ENCODE measurements around the gene CCDC169. TPM values are rescaled to one million over a fixed set of nuclear protein-coding genes. Genes with fewer than 3 reads are reported as not detected.

The CCDC169 gene
- polyA plus RNA-seq, 1 donor, result 3.0 TPM

DNA sequence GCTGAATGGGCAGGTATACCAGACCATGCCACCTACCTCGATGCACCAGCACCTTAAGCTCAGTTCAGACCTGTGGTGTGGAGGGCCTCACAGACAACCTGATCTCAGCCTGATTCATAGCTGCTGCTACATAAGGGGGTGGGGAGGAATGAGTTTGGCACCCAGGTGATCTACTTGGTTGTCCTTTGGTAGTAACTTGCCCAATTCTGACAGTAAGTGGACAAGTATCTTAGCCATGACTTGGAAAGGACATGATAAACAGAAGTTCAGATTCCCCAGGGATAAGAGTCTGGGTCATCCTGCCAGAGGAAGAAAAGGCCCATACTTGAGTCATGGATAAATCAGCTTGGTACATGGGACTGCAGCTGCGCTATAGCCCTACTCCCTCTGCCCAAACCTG, 54.9 kb downstream of the CCDC169 start:
- no peak for DNase-seq
- peaks cover 4% of the 10 kb centered on the region for H3K36me3 ChIP-seq (ENCODE audit: control insufficient read depth, insufficient read depth, low read length)
- no CpG with 5 or more reads among the region's 2 CpGs for WGBS (ENCODE audit: insufficient coverage, low lambda C conversion rate)
- no peaks in the 10 kb centered on the region for H3K27me3 ChIP-seq (ENCODE audit: control insufficient read depth, insufficient read depth, low read length)
- no peaks in the 10 kb centered on the region for H3K4me1 ChIP-seq (ENCODE audit: control insufficient read depth, insufficient read depth, low read length)
- H3K9me3 ChIP-seq (ENCODE audit: control insufficient read depth, low read depth, low read length), result no peaks in the 10 kb centered on the region
- H3K4me3 ChIP-seq (ENCODE audit: low read length), result no peak overlapping the region
- H3K27ac ChIP-seq (ENCODE audit: low read length), result no peak overlapping the region

DNA sequence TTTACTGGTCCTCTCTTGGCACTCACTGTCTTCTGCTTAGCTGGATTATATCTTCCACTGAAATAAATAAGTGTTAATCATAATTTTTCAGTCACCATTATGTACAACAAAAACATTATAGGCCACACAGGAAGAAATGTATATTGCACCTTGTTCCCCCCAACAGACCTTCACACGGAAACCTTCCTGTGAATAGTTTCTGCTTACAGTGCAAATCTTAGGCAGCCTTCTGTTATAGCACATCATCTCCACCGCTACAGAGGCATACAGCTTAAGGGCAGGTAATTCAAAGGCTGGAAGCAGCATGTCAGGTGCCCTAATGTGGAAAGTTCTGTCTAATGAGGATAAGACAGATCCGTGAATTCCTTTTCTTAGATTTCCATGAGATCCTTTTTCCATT, 66.4 kb downstream of the CCDC169 start:
- WGBS (ENCODE audit: insufficient coverage, low lambda C conversion rate), result 100% methylated on average over 1 of the region's 3 CpGs

GRCh38 chr13:36224730-36225129, 72.9 kb downstream of the CCDC169 start:
- no peaks in the 10 kb centered on the region for H3K27me3 ChIP-seq (ENCODE audit: control insufficient read depth, insufficient read depth, low read length)
- H3K9me3 ChIP-seq (ENCODE audit: control insufficient read depth, low read depth, low read length), result peaks cover 7% of the 10 kb centered on the region
- no peak overlapping the region for H3K4me3 ChIP-seq (ENCODE audit: low read length)
- WGBS (ENCODE audit: insufficient coverage, low lambda C conversion rate), result no CpG with 5 or more reads among the region's 1 CpG
- H3K27ac ChIP-seq (ENCODE audit: low read length), result no peak overlapping the region
- DNase-seq, result no peak
- no peaks in the 10 kb centered on the region for H3K36me3 ChIP-seq (ENCODE audit: control insufficient read depth, insufficient read depth, low read length)
- H3K4me1 ChIP-seq (ENCODE audit: control insufficient read depth, insufficient read depth, low read length), result no peaks in the 10 kb centered on the region

More for the DNA sequence above, 66.4 kb downstream of the CCDC169 start:
- Histone ChIP-seq H3K36me3 (ENCODE audit: control insufficient read depth, insufficient read depth, low read length) (no peaks in the 10 kb centered on the region), H3K9me3 (ENCODE audit: control insufficient read depth, low read depth, low read length) (peaks cover 5% of the 10 kb centered on the region), H3K27me3 (ENCODE audit: control insufficient read depth, insufficient read depth, low read length) (no peaks in the 10 kb centered on the region), H3K4me3 (ENCODE audit: low read length) (no peak overlapping the region), H3K4me1 (ENCODE audit: control insufficient read depth, insufficient read depth, low read length) (no peaks in the 10 kb centered on the region), H3K27ac (ENCODE audit: low read length) (no peak overlapping the region)
- no peak for DNase-seq

- no peaks in the 10 kb centered on the region for H3K36me3 ChIP-seq (ENCODE audit: control insufficient read depth, insufficient read depth, low read length)
- no peak for DNase-seq
- H3K27ac ChIP-seq (ENCODE audit: low read length), result no peak overlapping the region
- no peak overlapping the region for H3K4me3 ChIP-seq (ENCODE audit: low read length)
- H3K27me3 ChIP-seq (ENCODE audit: control insufficient read depth, insufficient read depth, low read length), result no peaks in the 10 kb centered on the region
- H3K9me3 ChIP-seq (ENCODE audit: control insufficient read depth, low read depth, low read length), result peaks cover 3% of the 10 kb centered on the region
- no peaks in the 10 kb centered on the region for H3K4me1 ChIP-seq (ENCODE audit: control insufficient read depth, insufficient read depth, low read length)
Measured at GRCh38 chr13:36219883-36220282, 77.7 kb downstream of the CCDC169 start.

- no CpG with 5 or more reads among the region's 3 CpGs for WGBS (ENCODE audit: insufficient coverage, low lambda C conversion rate)
- Histone ChIP-seq H3K4me3 (ENCODE audit: low read length) (no peak overlapping the region), H3K36me3 (ENCODE audit: control insufficient read depth, insufficient read depth, low read length) (no peaks in the 10 kb centered on the region), H3K27me3 (ENCODE audit: control insufficient read depth, insufficient read depth, low read length) (no peaks in the 10 kb centered on the region), H3K27ac (ENCODE audit: low read length) (no peak overlapping the region), H3K4me1 (ENCODE audit: control insufficient read depth, insufficient read depth, low read length) (no peaks in the 10 kb centered on the region), H3K9me3 (ENCODE audit: control insufficient read depth, low read depth, low read length) (peaks cover 9% of the 10 kb centered on the region)
- DNase-seq, result no peak
Measured at GRCh38 chr13:36217456-36217855, 80.2 kb downstream of the CCDC169 start.

DNA sequence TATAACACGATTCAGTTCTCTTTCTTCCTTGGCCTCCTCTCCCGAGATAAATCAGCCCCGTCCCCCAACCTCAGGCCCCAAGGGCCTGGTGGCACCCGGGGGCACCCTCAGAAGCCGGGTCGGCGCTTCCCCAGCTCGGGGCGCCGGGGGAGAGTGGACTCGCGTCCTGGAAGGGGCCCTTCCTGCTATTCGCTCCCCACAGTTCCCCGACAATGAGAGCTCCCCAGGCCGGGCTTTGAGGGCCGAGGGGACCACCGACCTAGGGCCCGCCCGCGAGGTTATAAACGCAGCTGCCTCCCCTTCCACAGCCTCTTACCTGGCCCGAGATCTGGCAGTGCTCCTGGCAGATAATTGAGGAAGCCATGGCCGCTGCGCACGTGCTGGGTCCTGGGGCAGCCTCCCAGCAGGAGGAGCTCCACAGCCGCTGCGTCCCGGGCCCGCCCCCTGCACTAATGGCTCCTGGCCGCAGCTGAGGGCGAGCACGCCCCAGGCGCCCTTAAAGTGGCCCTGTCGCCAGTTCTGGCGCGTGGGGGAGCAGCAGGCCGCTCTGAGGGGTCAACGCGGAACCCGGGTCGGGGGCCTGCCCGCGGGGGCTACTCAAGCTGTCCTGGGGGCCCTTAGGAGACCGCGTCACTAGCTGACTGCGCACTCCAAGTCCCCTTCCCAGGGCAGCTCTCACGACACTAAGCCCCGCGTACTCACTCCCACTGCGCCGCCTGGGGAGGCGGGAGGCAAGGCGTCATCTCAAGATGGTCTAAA, 83.3 kb downstream of the CCDC169 start, which contains the start of gene SOHLH2:
Gene SOHLH2 (minus strand): TSS at position 394 of the 759 bp plus-strand sequence. CDS start 30 bp downstream, at position 364.
- WGBS (ENCODE audit: insufficient coverage, low lambda C conversion rate), result 100% methylated on average over 1 of the region's 53 CpGs
- no peaks in the 10 kb centered on the region for H3K4me1 ChIP-seq (ENCODE audit: control insufficient read depth, insufficient read depth, low read length)
- H3K9me3 ChIP-seq (ENCODE audit: control insufficient read depth, low read depth, low read length), result peaks cover 9% of the 10 kb centered on the region
- no peak for DNase-seq
- H3K36me3 ChIP-seq (ENCODE audit: control insufficient read depth, insufficient read depth, low read length), result no peaks in the 10 kb centered on the region
- no peak within 1 kb of the TSS for H3K27ac ChIP-seq (ENCODE audit: low read length)
- H3K4me3 ChIP-seq (ENCODE audit: low read length), result no peak within 1 kb of the TSS
- H3K27me3 ChIP-seq (ENCODE audit: control insufficient read depth, insufficient read depth, low read length), result no peaks in the 10 kb centered on the region

DNA sequence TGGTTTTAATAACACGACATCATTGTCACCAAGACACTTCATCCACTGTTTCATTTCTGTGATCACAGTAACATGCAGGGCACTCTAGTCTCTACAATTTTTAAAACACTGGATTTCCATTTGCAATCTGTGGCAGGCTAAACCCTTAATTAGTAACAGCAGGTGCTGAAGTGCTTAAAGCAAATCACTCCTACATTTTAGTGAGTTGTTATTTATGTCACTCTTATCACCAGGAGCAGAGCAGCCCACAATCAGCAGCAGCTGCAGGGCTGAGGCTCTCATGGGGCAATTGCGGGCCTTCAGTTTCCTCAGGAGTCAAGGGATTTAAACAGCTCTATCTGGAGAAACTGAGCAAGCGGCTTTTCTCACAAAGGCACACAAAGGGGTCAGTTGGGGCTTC, 84.8 kb downstream of the CCDC169 start:
- H3K27me3 ChIP-seq (ENCODE audit: control insufficient read depth, insufficient read depth, low read length), result no peaks in the 10 kb centered on the region
- H3K9me3 ChIP-seq (ENCODE audit: control insufficient read depth, low read depth, low read length), result peaks cover 9% of the 10 kb centered on the region
- H3K4me3 ChIP-seq (ENCODE audit: low read length), result no peak overlapping the region
- DNase-seq, result no peak
- H3K36me3 ChIP-seq (ENCODE audit: control insufficient read depth, insufficient read depth, low read length), result no peaks in the 10 kb centered on the region
- no peak overlapping the region for H3K27ac ChIP-seq (ENCODE audit: low read length)
- WGBS (ENCODE audit: insufficient coverage, low lambda C conversion rate), result 100% methylated on average over 1 of the region's 3 CpGs
- H3K4me1 ChIP-seq (ENCODE audit: control insufficient read depth, insufficient read depth, low read length), result no peaks in the 10 kb centered on the region

GRCh38 chr13:36211567-36211966, 86.0 kb downstream of the CCDC169 start:
- Histone ChIP-seq H3K4me1 (ENCODE audit: control insufficient read depth, insufficient read depth, low read length) (no peaks in the 10 kb centered on the region), H3K27me3 (ENCODE audit: control insufficient read depth, insufficient read depth, low read length) (no peaks in the 10 kb centered on the region), H3K9me3 (ENCODE audit: control insufficient read depth, low read depth, low read length) (peaks cover 9% of the 10 kb centered on the region), H3K27ac (ENCODE audit: low read length) (no peak overlapping the region), H3K4me3 (ENCODE audit: low read length) (no peak overlapping the region), H3K36me3 (ENCODE audit: control insufficient read depth, insufficient read depth, low read length) (no peaks in the 10 kb centered on the region)
- DNase-seq, result no peak
- no CpG with 5 or more reads among the region's 4 CpGs for WGBS (ENCODE audit: insufficient coverage, low lambda C conversion rate)

DNA sequence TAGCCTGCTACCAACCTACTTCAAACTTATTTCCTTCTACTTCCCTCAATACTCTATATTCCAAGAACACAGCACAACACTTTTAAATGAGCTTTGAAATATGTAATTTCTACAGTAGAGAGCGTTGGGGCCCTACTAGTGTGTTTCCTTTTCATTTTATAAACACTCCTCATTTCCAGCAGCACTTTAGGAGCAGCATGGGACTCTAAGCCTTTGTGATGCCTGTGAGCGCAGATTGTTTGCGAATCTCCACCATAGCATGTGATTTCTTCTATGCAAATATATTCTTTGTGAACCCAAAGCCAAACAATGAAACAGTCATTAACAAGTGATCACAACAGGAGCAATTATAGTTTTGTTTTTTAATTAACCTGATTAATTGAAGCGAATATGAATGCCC, 86.9 kb downstream of the CCDC169 start:
- WGBS (ENCODE audit: insufficient coverage, low lambda C conversion rate), result 100% methylated on average over 1 of the region's 4 CpGs
- Histone ChIP-seq H3K36me3 (ENCODE audit: control insufficient read depth, insufficient read depth, low read length) (no peaks in the 10 kb centered on the region), H3K27me3 (ENCODE audit: control insufficient read depth, insufficient read depth, low read length) (no peaks in the 10 kb centered on the region)

DNA sequence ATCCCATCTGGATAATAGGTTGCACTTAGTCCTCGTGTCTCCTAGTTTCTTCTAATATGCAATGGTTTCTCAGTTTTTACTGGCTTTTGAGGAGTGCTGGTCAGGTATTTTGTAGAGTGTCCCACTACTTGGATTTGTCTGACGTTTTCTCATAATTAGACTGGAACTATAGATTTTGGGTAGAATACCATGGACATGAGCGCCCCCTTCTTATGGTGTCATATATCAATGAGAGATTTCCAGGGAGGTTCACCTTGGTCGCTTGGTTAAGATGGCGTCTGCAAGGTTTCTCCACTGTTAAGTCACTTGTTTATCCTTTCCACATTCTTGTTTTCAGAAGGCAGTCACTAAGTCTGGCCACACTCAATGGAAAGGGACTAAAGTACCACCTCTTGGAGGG, 89.9 kb downstream of the CCDC169 start:
- Histone ChIP-seq H3K27ac (ENCODE audit: low read length) (no peak overlapping the region), H3K4me1 (ENCODE audit: control insufficient read depth, insufficient read depth, low read length) (no peaks in the 10 kb centered on the region), H3K4me3 (ENCODE audit: low read length) (no peak overlapping the region), H3K27me3 (ENCODE audit: control insufficient read depth, insufficient read depth, low read length) (no peaks in the 10 kb centered on the region), H3K36me3 (ENCODE audit: control insufficient read depth, insufficient read depth, low read length) (no peaks in the 10 kb centered on the region), H3K9me3 (ENCODE audit: control insufficient read depth, low read depth, low read length) (no peaks in the 10 kb centered on the region)
- WGBS (ENCODE audit: insufficient coverage, low lambda C conversion rate), result 75% methylated on average over 1 of the region's 5 CpGs
- DNase-seq, result no peak

More for the DNA sequence above, 86.9 kb downstream of the CCDC169 start:
- Histone ChIP-seq H3K9me3 (ENCODE audit: control insufficient read depth, low read depth, low read length) (peaks cover 9% of the 10 kb centered on the region), H3K27ac (ENCODE audit: low read length) (no peak overlapping the region), H3K4me3 (ENCODE audit: low read length) (no peak overlapping the region), H3K4me1 (ENCODE audit: control insufficient read depth, insufficient read depth, low read length) (no peaks in the 10 kb centered on the region)
- DNase-seq, result no peak
